MG63 (cell line): ENCODE measurements around the gene SNAPC5. TPM values are rescaled to one million over a fixed set of nuclear protein-coding genes. Genes with fewer than 3 reads are reported as not detected.
"Not testable (repeated sequence)": the region's sequence is repeated elsewhere in the genome, so short reads cannot be mapped to it uniquely, and the experiment has no call there.

Experiments
- DNase-seq: peaks from one replicate; pipeline ENCODE4 v3.0.0-alpha.2; 2020
- H3K27me3 ChIP-seq: fragments of 250-450 bp; sonication (Bioruptor Pico); 2 replicates; pipeline ENCODE4 v1.5.1; 2020; ENCODE audit warnings: mild to moderate bottlenecking, moderate library complexity
- H3K36me3 ChIP-seq: fragments of 250-450 bp; sonication (Bioruptor Pico); 2 replicates; pipeline ENCODE4 v1.5.1; 2020; ENCODE audit warnings: mild to moderate bottlenecking, moderate library complexity
- H3K4me3 ChIP-seq: fragments of 250-450 bp; sonication (Bioruptor Pico); 2 replicates; pipeline ENCODE4 v1.5.1; 2020; ENCODE audit warnings: mild to moderate bottlenecking, moderate library complexity
- H3K9me3 ChIP-seq: fragments of 250-450 bp; sonication (Bioruptor Pico); 2 replicates; pipeline ENCODE4 v1.5.1; 2020; ENCODE audit warnings: mild to moderate bottlenecking, moderate library complexity
- total RNA-seq: library from RNA; depleted of rRNA; stranded (reverse); fragments of >200 nt; shearing (Covaris generic); gene quantifications from 2 replicates; pipeline ENCODE4 v1.2.3, GENCODE V29; 2014; ENCODE audit warnings: low replicate concordance

SNAPC5 gene
- total RNA-seq, 1 experiment from 2014 or later: 35.4 TPM

- H3K4me3 ChIP-seq, H3K9me3 ChIP-seq, H3K27me3 ChIP-seq, DNase-seq: not testable (repeated sequence)
- H3K36me3 ChIP-seq: peaks cover 91% of the 10 kb centered on the region
These were observed 2.8 kb upstream of the SNAPC5 start for GRCh38 chr15:66500346-66500745.

GRCh38 chr15:66498501-66499386 lies 1.2 kb upstream of the SNAPC5 start:
- DNase-seq: no peak
- H3K4me3 ChIP-seq: no peak overlapping the region
- H3K27me3 ChIP-seq: no peaks in the 10 kb centered on the region
- H3K9me3 ChIP-seq: no peaks in the 10 kb centered on the region
- peaks cover 99% of the 10 kb centered on the region for H3K36me3 ChIP-seq

GRCh38 chr15:66496951-66497501 lies 536 bp downstream of the SNAPC5 start:
- no peak for DNase-seq
- Histone ChIP-seq H3K27me3 (no peaks in the 10 kb centered on the region), H3K36me3 (peaks cover 99% of the 10 kb centered on the region)

GRCh38 chr15:66494262-66494661 lies 3.3 kb downstream of the SNAPC5 start:
- no peak for DNase-seq
- no peaks in the 10 kb centered on the region for H3K9me3 ChIP-seq
- H3K36me3 ChIP-seq: peaks cover 96% of the 10 kb centered on the region
- H3K4me3 ChIP-seq: no peak overlapping the region
- H3K27me3 ChIP-seq: no peaks in the 10 kb centered on the region

More at GRCh38 chr15:66496951-66497501, 536 bp downstream of the SNAPC5 start:
- peak overlapping the region; percentile 55 for H3K4me3 ChIP-seq
- no peaks in the 10 kb centered on the region for H3K9me3 ChIP-seq

GRCh38 chr15:66491846-66492245 lies 5.7 kb downstream of the SNAPC5 start:
- Histone ChIP-seq H3K27me3 (no peaks in the 10 kb centered on the region), H3K9me3 (no peaks in the 10 kb centered on the region), H3K36me3 (peaks cover 88% of the 10 kb centered on the region), H3K4me3 (no peak overlapping the region)
- DNase-seq: no peak

- Histone ChIP-seq H3K27me3 (no peaks in the 10 kb centered on the region), H3K36me3 (peaks cover 89% of the 10 kb centered on the region)
- peak; percentile 91 for DNase-seq
These were observed 8.3 kb downstream of the SNAPC5 start for GRCh38 chr15:66489179-66489791.

GRCh38 chr15:66488525-66488924 lies 9.0 kb downstream of the SNAPC5 start:
- H3K27me3 ChIP-seq: no peaks in the 10 kb centered on the region
- no peaks in the 10 kb centered on the region for H3K9me3 ChIP-seq
- H3K36me3 ChIP-seq: peaks cover 87% of the 10 kb centered on the region
- DNase-seq: no peak
- H3K4me3 ChIP-seq: no peak overlapping the region

More at GRCh38 chr15:66489179-66489791, 8.3 kb downstream of the SNAPC5 start:
- Histone ChIP-seq H3K4me3 (no peak overlapping the region), H3K9me3 (no peaks in the 10 kb centered on the region)

- Histone ChIP-seq H3K9me3 (no peaks in the 10 kb centered on the region), H3K4me3 (no peak overlapping the region), H3K36me3 (peaks cover 79% of the 10 kb centered on the region), H3K27me3 (no peaks in the 10 kb centered on the region)
- no peak for DNase-seq
These were observed 10.7 kb downstream of the SNAPC5 start for GRCh38 chr15:66486887-66487286.

- DNase-seq: no peak
- Histone ChIP-seq H3K27me3 (no peaks in the 10 kb centered on the region), H3K4me3 (no peak overlapping the region), H3K36me3 (peaks cover 69% of the 10 kb centered on the region), H3K9me3 (no peaks in the 10 kb centered on the region)
These were observed 12.9 kb downstream of the SNAPC5 start for GRCh38 chr15:66484539-66485112.

GRCh38 chr15:66483131-66483566 lies 14.4 kb downstream of the SNAPC5 start:
- Histone ChIP-seq H3K27me3 (no peaks in the 10 kb centered on the region), H3K9me3 (no peaks in the 10 kb centered on the region), H3K36me3 (peaks cover 63% of the 10 kb centered on the region), H3K4me3 (no peak overlapping the region)
- DNase-seq: peak; percentile 96

GRCh38 chr15:66482539-66482938 lies 15.0 kb downstream of the SNAPC5 start:
- no peak for DNase-seq
- Histone ChIP-seq H3K36me3 (peaks cover 59% of the 10 kb centered on the region), H3K27me3 (no peaks in the 10 kb centered on the region), H3K9me3 (no peaks in the 10 kb centered on the region), H3K4me3 (no peak overlapping the region)

- Histone ChIP-seq H3K36me3 (peaks cover 46% of the 10 kb centered on the region), H3K27me3 (no peaks in the 10 kb centered on the region), H3K9me3 (no peaks in the 10 kb centered on the region), H3K4me3 (no peak overlapping the region)
- no peak for DNase-seq
These were observed 16.3 kb downstream of the SNAPC5 start for GRCh38 chr15:66481107-66481856.

GRCh38 chr15:66480267-66480666 lies 17.3 kb downstream of the SNAPC5 start:
- no peaks in the 10 kb centered on the region for H3K9me3 ChIP-seq
- H3K27me3 ChIP-seq: no peaks in the 10 kb centered on the region
- H3K4me3 ChIP-seq: no peak overlapping the region
- DNase-seq: no peak
- peaks cover 36% of the 10 kb centered on the region for H3K36me3 ChIP-seq

- no peak for DNase-seq
- no peaks in the 10 kb centered on the region for H3K27me3 ChIP-seq
- peaks cover 14% of the 10 kb centered on the region for H3K36me3 ChIP-seq
- H3K4me3 ChIP-seq: no peak overlapping the region
- H3K9me3 ChIP-seq: no peaks in the 10 kb centered on the region
These were observed 20.6 kb downstream of the SNAPC5 start for GRCh38 chr15:66477011-66477410.

GRCh38 chr15:66476535-66476934 lies 21.0 kb downstream of the SNAPC5 start:
- Histone ChIP-seq H3K27me3 (no peaks in the 10 kb centered on the region), H3K9me3 (no peaks in the 10 kb centered on the region), H3K4me3 (no peak overlapping the region), H3K36me3 (peaks cover 9% of the 10 kb centered on the region)
- no peak for DNase-seq

- no peaks in the 10 kb centered on the region for H3K27me3 ChIP-seq
- DNase-seq: no peak
- H3K36me3 ChIP-seq: peaks cover 8% of the 10 kb centered on the region
- no peak overlapping the region for H3K4me3 ChIP-seq
- no peaks in the 10 kb centered on the region for H3K9me3 ChIP-seq
These were observed 22.6 kb downstream of the SNAPC5 start for GRCh38 chr15:66474963-66475362.
